ENCODE results near the gene FA2H.
"Not testable (repeated sequence)": the region's sequence is repeated elsewhere in the genome, so short reads cannot be mapped to it uniquely, and the experiment has no call there.

The FA2H gene, protein sequence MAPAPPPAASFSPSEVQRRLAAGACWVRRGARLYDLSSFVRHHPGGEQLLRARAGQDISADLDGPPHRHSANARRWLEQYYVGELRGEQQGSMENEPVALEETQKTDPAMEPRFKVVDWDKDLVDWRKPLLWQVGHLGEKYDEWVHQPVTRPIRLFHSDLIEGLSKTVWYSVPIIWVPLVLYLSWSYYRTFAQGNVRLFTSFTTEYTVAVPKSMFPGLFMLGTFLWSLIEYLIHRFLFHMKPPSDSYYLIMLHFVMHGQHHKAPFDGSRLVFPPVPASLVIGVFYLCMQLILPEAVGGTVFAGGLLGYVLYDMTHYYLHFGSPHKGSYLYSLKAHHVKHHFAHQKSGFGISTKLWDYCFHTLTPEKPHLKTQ

GRCh38 chr16:74774223-74775139, at the start of gene FA2H:
TSS of gene FA2H (minus strand) at chr16:74774820. CDS start at chr16:74774755, 65 bp downstream.
- peak; percentile 95 for DNase-seq (ENCODE audit: low spot score)

GRCh38 chr16:74817851-74818250, 43.2 kb upstream of the FA2H start:
- no peak for DNase-seq (ENCODE audit: low spot score)

GRCh38 chr16:74813109-74813641, 38.6 kb upstream of the FA2H start:
- peak; percentile 88 for DNase-seq (ENCODE audit: low spot score)

GRCh38 chr16:74811911-74812310, 37.3 kb upstream of the FA2H start:
- no peak for DNase-seq (ENCODE audit: low spot score)

DNA sequence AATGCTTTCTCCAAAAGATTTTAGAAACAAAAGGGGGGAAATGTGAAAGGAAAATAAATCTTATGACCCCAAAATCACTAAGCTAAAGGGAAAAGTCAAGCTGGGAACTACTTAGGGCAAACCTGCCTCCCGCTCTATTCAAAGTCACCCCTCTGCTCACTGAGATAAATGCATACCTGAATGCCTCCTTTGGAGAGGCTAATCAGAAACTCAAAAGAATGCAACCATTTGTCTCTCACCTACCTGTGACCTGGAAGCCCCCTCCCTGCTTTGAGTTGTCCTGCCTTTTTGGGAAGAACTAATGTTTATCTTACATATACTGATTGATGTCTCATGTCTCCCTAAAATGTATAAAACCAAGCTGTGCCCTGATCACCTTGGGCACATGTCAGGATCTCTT, 36.6 kb upstream of the FA2H start:
- not testable (repeated sequence) for DNase-seq (ENCODE audit: low spot score)

GRCh38 chr16:74807052-74807646, 32.5 kb upstream of the FA2H start:
- no peak for DNase-seq (ENCODE audit: low spot score)

- DNase-seq (ENCODE audit: low spot score), result no peak
Measured at GRCh38 chr16:74800216-74800871, 25.7 kb upstream of the FA2H start.

DNA sequence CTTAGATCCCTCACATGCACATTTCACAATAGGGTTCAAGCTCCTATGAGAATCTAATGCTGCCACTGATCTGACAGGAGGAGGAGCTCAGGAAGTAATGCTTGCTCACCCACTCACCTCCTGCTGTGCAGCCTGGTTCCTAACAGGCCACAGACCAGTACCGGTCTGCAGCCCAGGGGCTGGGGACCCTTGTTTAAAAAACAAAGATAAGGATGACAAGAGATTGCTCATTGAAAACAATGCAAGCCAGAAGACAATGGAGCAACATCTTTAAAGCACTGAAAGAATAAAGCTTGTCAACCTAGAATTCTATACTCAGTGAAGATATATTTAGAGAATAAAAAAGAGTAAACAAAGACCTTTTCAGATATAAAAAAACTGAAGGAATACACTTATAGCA, 22.8 kb upstream of the FA2H start:
- DNase-seq (ENCODE audit: low spot score), result no peak

- DNase-seq (ENCODE audit: low spot score), result no peak
Measured at GRCh38 chr16:74795104-74795503, 20.5 kb upstream of the FA2H start.

DNA sequence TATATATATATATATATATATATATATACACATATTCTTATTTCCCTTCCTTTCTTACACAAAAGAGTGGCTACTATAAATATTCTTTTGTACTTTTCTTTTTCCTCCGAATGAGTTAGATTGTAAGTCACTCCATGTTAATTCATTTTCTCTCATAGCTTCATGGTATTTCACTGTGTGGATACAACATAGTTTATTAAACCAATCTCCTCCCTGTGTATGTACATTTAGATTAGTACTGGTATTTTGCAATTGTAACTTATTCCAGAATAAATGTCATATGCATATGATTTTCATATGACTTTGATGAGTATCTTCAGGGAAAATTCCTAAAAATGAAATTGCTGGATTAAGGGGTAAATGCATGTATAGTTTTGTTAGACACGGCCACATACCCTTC, 20.0 kb upstream of the FA2H start:
- no peak for DNase-seq (ENCODE audit: low spot score)

DNA sequence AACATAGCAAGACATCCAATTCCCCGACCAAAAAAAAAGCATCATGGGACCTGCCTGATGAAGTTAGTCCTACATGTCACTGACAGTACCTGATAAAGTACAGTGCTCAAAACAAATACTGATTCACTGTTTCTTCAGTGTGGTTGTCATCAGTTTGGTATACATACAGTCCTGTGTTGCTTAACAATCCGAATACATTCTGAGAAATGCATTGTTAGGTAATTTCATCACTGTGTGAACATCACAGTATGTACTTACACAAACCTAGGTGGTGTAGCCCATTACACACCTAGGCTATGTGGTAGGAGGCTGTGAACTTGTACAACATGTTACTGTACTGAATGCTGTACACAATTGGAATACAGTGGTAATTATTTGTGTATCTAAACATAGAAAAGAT, 19.0 kb upstream of the FA2H start:
- no peak for DNase-seq (ENCODE audit: low spot score)

- no peak for DNase-seq (ENCODE audit: low spot score)
Measured at GRCh38 chr16:74792225-74792624, 17.6 kb upstream of the FA2H start.

GRCh38 chr16:74791749-74792148, 17.1 kb upstream of the FA2H start:
- DNase-seq (ENCODE audit: low spot score), result not testable (repeated sequence)

- no peak for DNase-seq (ENCODE audit: low spot score)
Measured at GRCh38 chr16:74788108-74788507, 13.5 kb upstream of the FA2H start.

- no peak for DNase-seq (ENCODE audit: low spot score)
Measured at GRCh38 chr16:74785031-74785430, 10.4 kb upstream of the FA2H start.

DNA sequence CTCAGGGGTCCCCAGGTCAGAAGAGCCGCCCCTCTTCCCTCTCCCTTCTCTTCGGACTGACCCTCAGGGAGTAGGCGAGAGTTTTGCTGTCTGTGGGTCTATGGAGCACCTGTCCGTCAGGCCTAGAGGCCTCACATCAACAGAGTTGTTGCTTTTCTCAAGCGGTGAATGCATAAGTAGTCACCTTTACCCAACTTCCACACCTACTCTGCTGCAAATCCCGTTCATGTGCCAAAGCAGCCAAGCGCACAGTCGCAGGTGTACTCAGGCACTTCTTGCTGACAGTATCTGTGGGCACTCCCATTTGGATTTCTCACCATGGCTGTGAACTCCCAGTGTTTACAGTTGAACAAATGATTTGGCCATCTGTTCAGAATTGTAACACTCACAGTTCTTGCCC, 4.0 kb upstream of the FA2H start:
- DNase-seq (ENCODE audit: low spot score), result no peak

DNA sequence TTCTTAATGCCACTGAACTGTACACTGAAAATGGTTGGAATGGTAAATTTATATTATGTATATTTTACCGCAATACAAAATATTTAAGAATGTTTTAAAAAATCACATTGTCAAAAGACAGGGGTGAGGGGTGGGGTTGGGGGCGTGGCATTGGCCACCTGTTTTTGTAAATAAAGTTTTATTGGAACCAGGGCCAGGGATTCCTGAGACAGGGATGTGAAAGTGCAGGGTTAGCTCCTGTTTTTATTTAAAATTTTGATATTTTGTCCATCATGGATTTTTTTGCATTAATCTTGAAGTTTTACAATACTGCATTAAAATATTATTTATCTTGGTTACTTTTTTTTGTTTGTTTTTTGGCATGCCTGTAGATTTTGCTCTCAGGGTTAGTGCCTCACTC, 2.3 kb upstream of the FA2H start:
- no peak for DNase-seq (ENCODE audit: low spot score)

- DNase-seq (ENCODE audit: low spot score), result no peak
Measured at GRCh38 chr16:74775255-74775654, 635 bp upstream of the FA2H start.

DNA sequence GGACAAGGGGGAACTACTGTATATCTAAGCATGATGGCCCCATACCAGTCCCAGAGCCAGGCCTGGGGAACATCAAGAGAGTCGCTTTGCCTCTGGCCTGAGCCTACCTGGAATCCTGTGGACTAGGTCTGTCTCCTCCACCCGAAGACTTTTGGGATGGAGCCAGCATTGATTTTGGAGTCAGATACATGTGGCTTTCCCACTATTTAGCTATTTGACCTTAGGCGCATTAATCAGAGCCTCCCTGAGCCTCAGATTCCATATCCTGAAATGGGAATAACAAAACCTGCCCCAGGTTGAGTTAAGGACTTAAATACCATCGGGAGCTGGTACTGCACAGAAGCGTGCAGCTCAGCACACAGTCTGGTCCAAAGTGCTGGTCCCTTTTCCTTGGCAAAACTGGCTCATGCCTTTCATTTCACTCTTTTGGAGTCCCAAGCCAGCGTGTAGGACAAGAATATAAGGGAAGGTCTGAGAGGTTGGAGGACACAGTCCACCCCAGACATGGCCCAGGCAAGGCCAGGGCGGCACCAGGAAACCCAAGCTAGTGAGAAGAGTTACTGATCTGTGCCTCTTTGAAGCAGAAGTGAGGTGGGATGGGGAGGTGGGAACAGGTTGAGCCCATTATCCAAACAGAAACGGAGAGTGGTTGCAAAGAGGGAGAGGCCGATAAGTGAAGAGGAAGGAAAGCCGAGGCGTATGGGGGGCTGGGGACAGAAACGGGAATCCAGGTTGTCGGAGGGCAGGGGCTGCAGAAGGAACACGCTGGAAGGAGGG, 986 bp downstream of the FA2H start:
- DNase-seq (ENCODE audit: low spot score), result no peak

- DNase-seq (ENCODE audit: low spot score), result no peak
Measured at GRCh38 chr16:74771656-74772315, 2.8 kb downstream of the FA2H start.

All from HuH-7.5 (cell line).